H1 (cell line): ENCODE results near the gene ST6GALNAC4. TPM values are rescaled to one million over a fixed set of nuclear protein-coding genes. Genes with fewer than 3 reads are reported as not detected.
A peak's percentile ranks its signal among the peaks of the same experiment; 100 is the strongest.

Source experiments
- CTCF ChIA-PET: fragments of 300-600 bp; sonication (Branson Sonifier 250); formaldehyde crosslinking; loops from one replicate; lab custom pipeline; 2021; ENCODE audit not compliant: partially characterized antibody; lab: Charles Lee
- POLR2A ChIA-PET: fragments of 300-600 bp; sonication (Branson Sonifier 250); formaldehyde crosslinking; loops from one replicate; lab custom pipeline; 2021; ENCODE audit warnings: inconsistent platforms; ENCODE audit not compliant: partially characterized antibody; lab: Charles Lee
- DNase-seq, 2 experiments: peaks; one replicate each; pipeline versions ENCODE4 v3.0.0 to v3.0.0-alpha.2; 2010 to 2022; ENCODE audit warnings: low spot score in 2 of 2, low read depth in 1 of 2, mixed read lengths in 1 of 2
- FAIRE-seq: peaks from 2 replicates; lab custom pipeline; 2011; peaks lifted over from hg19 to GRCh38; lab: Jason Lieb, UNC
- H2AFZ ChIP-seq: 2 replicates; pipeline ENCODE4 v1.8.1; 2012; ENCODE audit warnings: low read length, inconsistent platforms
- H2AK5ac ChIP-seq: 2 replicates; pipeline ENCODE4 v1.6.1; 2013; ENCODE audit warnings: low read depth, low read length
- H2BK120ac ChIP-seq: replicated peaks from 2 replicates; pipeline ENCODE3; 2013; ENCODE audit warnings: low read depth, low read length, inconsistent platforms
- H2BK12ac ChIP-seq: 2 replicates; pipeline ENCODE4 v1.6.1; 2013; ENCODE audit warnings: low read depth, low read length
- H2BK15ac ChIP-seq: 2 replicates; pipeline ENCODE4 v1.6.1; 2013; ENCODE audit warnings: low read length
- H2BK20ac ChIP-seq: 2 replicates; pipeline ENCODE4 v1.6.1; 2013; ENCODE audit warnings: low read length
- H2BK5ac ChIP-seq: 2 replicates; pipeline ENCODE4 v1.6.1; 2013; ENCODE audit warnings: low read depth, low read length
- H3K14ac ChIP-seq: 2 replicates; pipeline ENCODE4 v1.6.1; 2013; ENCODE audit warnings: inconsistent platforms; ENCODE audit not compliant: insufficient read length
- H3K18ac ChIP-seq: 2 replicates; pipeline ENCODE4 v1.6.1; 2013; ENCODE audit warnings: low read length; ENCODE audit errors: extremely low read depth
- H3K23ac ChIP-seq: 2 replicates; pipeline ENCODE4 v1.6.1; 2013; ENCODE audit warnings: inconsistent platforms; ENCODE audit not compliant: insufficient read length
- H3K23me2 ChIP-seq: 2 replicates; pipeline ENCODE4 v1.6.1; 2013; ENCODE audit warnings: low read depth, low read length
- H3K27ac ChIP-seq: 2 replicates; pipeline ENCODE4 v1.6.1; 2011; ENCODE audit warnings: low read depth, low read length, inconsistent platforms
- H3K27me3 ChIP-seq, 4 experiments: replicated peaks in 1 of 4; 1 replicate in 1 of 4; 2 replicates in 3 of 4; pipeline versions ENCODE4 v1.6.1 to v1.8.1; 2011 to 2013; ENCODE audit warnings: low read length in 3 of 4, mild to moderate bottlenecking in 3 of 4, inconsistent platforms in 2 of 4, mixed read lengths in 2 of 4, moderate library complexity in 1 of 4; ENCODE audit not compliant: control insufficient read depth in 3 of 4, insufficient read depth in 3 of 4; ENCODE audit errors: extremely low read depth in 1 of 4
- H3K36me3 ChIP-seq, 4 experiments: 2 replicates each; pipeline versions ENCODE4 v1.6.1 to v1.8.1; 2011 to 2013; ENCODE audit warnings: mild to moderate bottlenecking in 4 of 4, low read length in 3 of 4, moderate library complexity in 2 of 4, control low read depth in 1 of 4, inconsistent platforms in 1 of 4; ENCODE audit not compliant: insufficient read depth in 4 of 4, control insufficient read depth in 2 of 4
- H3K4ac ChIP-seq: replicated peaks from 2 replicates; pipeline ENCODE3; 2013; ENCODE audit warnings: low read length, low read depth, mixed read lengths, inconsistent platforms; ENCODE audit not compliant: insufficient read length
- H3K4me1 ChIP-seq, 4 experiments: replicated peaks in 1 of 4; 1 replicate in 1 of 4; 2 replicates in 3 of 4; pipeline versions ENCODE4 v1.6.1 to v1.8.1; 2011 to 2013; ENCODE audit warnings: low read length in 3 of 4, inconsistent platforms in 2 of 4, mixed read lengths in 1 of 4; ENCODE audit not compliant: insufficient read depth in 4 of 4, control insufficient read depth in 3 of 4
- H3K4me2 ChIP-seq, 2 experiments: 2 replicates each; pipeline versions ENCODE4 v1.6.1 to v1.8.1; 2011 to 2013; ENCODE audit warnings: low read depth in 2 of 2, low read length in 2 of 2, control low read depth in 1 of 2, inconsistent platforms in 1 of 2, mild to moderate bottlenecking in 1 of 2; ENCODE audit not compliant: insufficient read depth in 1 of 2
- H3K4me3 ChIP-seq, 4 experiments: fragments of 200-600, 300-600 bp in 1 of 4; sonication (generic), shearing (Covaris generic), sonication (Bioruptor Twin) in 1 of 4; 2 replicates each; pipeline versions ENCODE4 v1.5.1 to v1.8.1; 2011 to 2016; ENCODE audit warnings: low read length in 4 of 4, low read depth in 3 of 4, control low read depth in 2 of 4, inconsistent platforms in 2 of 4, mild to moderate bottlenecking in 2 of 4, mixed read lengths in 1 of 4, moderate library complexity in 1 of 4; ENCODE audit not compliant: insufficient read depth in 2 of 4; ENCODE audit errors: extremely low read depth in 1 of 4
- H3K56ac ChIP-seq: replicated peaks from 2 replicates; pipeline ENCODE3; 2013; ENCODE audit warnings: low read depth, mild to moderate bottlenecking, mixed read lengths, low read length, inconsistent platforms; ENCODE audit not compliant: insufficient read length
- H3K79me1 ChIP-seq: 2 replicates; pipeline ENCODE4 v1.6.1; 2013; ENCODE audit warnings: low read depth, low read length, control low read depth
- H3K79me2 ChIP-seq, 2 experiments: 2 replicates each; pipeline versions ENCODE4 v1.6.1 to v1.8.1; 2012 to 2013; ENCODE audit warnings: low read length in 2 of 2, mild to moderate bottlenecking in 2 of 2, inconsistent platforms in 1 of 2; ENCODE audit not compliant: insufficient read depth in 2 of 2, control insufficient read depth in 1 of 2
- H3K9ac ChIP-seq, 4 experiments: replicated peaks in 1 of 4; 1 replicate in 1 of 4; 2 replicates in 3 of 4; pipeline versions ENCODE4 v1.6.1 to v1.8.1; 2011 to 2013; ENCODE audit warnings: low read depth in 3 of 4, low read length in 3 of 4, control low read depth in 2 of 4, mild to moderate bottlenecking in 2 of 4, moderate library complexity in 2 of 4, inconsistent platforms in 1 of 4; ENCODE audit errors: extremely low read depth in 1 of 4
- H3K9me3 ChIP-seq, 2 experiments: 2 replicates each; pipeline versions ENCODE4 v1.6.1 to v1.8.1; 2012 to 2013; ENCODE audit warnings: mild to moderate bottlenecking in 2 of 2, moderate library complexity in 2 of 2, control low read depth in 1 of 2, inconsistent platforms in 1 of 2, low read depth in 1 of 2, low read length in 1 of 2, mixed read lengths in 1 of 2; ENCODE audit not compliant: insufficient read depth in 2 of 2
- H4K20me1 ChIP-seq, 2 experiments: replicated peaks in 1 of 2; 2 replicates each; pipeline versions ENCODE3 to v1.8.1; 2011 to 2013; ENCODE audit warnings: inconsistent platforms in 2 of 2, low read length in 2 of 2, mild to moderate bottlenecking in 1 of 2; ENCODE audit not compliant: insufficient read depth in 2 of 2, control insufficient read depth in 1 of 2
- H4K5ac ChIP-seq: 2 replicates; pipeline ENCODE4 v1.6.1; 2013; ENCODE audit warnings: low read length, low read depth, mixed read lengths, inconsistent platforms; ENCODE audit not compliant: insufficient read length
- H4K8ac ChIP-seq: 2 replicates; pipeline ENCODE4 v1.8.0; 2013; ENCODE audit warnings: mild to moderate bottlenecking, moderate library complexity, low read length, inconsistent platforms; ENCODE audit not compliant: insufficient read depth; ENCODE audit errors: extremely low read depth
- H4K91ac ChIP-seq: replicated peaks from 2 replicates; pipeline ENCODE3; 2013; ENCODE audit warnings: low read length, mixed read lengths, inconsistent platforms; ENCODE audit not compliant: insufficient read length
- BRCA1 ChIP-seq: IDR thresholded peaks from 2 replicates; pipeline ENCODE4 v1.6.1; 2012; ENCODE audit warnings: low read depth, low read length, improper control_type of control experiment
- GABPA ChIP-seq: IDR thresholded peaks from 2 replicates; pipeline ENCODE4 v1.6.1; 2011; ENCODE audit warnings: mild to moderate bottlenecking, low read length, moderate library complexity, borderline replicate concordance; ENCODE audit not compliant: insufficient read depth
- GTF2F1 ChIP-seq: IDR thresholded peaks from 2 replicates; pipeline ENCODE4 v1.6.1; 2012; ENCODE audit warnings: low read depth, low read length, improper control_type of control experiment, borderline replicate concordance
- HDAC6 ChIP-seq: IDR thresholded peaks from one replicate; pipeline ENCODE4 v1.7.1; 2012; ENCODE audit warnings: low read depth, mild to moderate bottlenecking, inconsistent platforms, low read length, moderate library complexity
- RAD21 ChIP-seq, 2 experiments: IDR thresholded peaks in 1 of 2; conservative IDR thresholded peaks in 1 of 2; 2 replicates each; pipeline ENCODE4 v1.6.1; 2011; ENCODE audit warnings: low read depth in 2 of 2, low read length in 2 of 2, improper control_type of control experiment in 1 of 2, inconsistent platforms in 1 of 2, mild to moderate bottlenecking in 1 of 2, moderate library complexity in 1 of 2
- SP4 ChIP-seq: IDR thresholded peaks from 2 replicates; pipeline ENCODE4 v1.6.1; 2012; ENCODE audit warnings: low read length, inconsistent platforms
- TAF1 ChIP-seq: IDR thresholded peaks from 2 replicates; pipeline ENCODE4 v1.6.1; 2011; ENCODE audit warnings: mild to moderate bottlenecking, low read depth, low read length
- TAF7 ChIP-seq: optimal IDR thresholded peaks from 2 replicates; pipeline ENCODE3; 2011; ENCODE audit warnings: low read depth, mild to moderate bottlenecking, inconsistent platforms, low read length, moderate library complexity, borderline replicate concordance
- WGBS, 2 experiments: shearing (Covaris generic) in 1 of 2; methylation state at CpG; one replicate each; pipeline versions ENCODE4 v1.1.6 to v1.1.7; 2013 to 2015; ENCODE audit warnings: low lambda C conversion rate in 2 of 2, mixed read lengths in 2 of 2, inconsistent platforms in 1 of 2, low coverage in 1 of 2, missing lambda C conversion rate in 1 of 2; ENCODE audit not compliant: insufficient replicate concordance in 2 of 2, insufficient coverage in 1 of 2, insufficient read length in 1 of 2; ENCODE audit errors: extremely low coverage in 1 of 2, missing lambda C conversion rate in 1 of 2; 5-methylcytosine and 5-hydroxymethylcytosine counted together
- polyA plus RNA-seq, 7 experiments: library from polyadenylated mRNA; depleted of rRNA in 3 of 7; stranded (reverse) in 5 of 7; unstranded in 2 of 7; fragments of >200 nt in 5 of 7; fragments of 200-250 nt in 2 of 7; gene quantifications; 1 replicate in 5 of 7; 2 replicates in 1 of 7; 4 replicates in 1 of 7; pipeline versions ENCODE4 v1.2.1 to v1.2.3, GENCODE V29; 2011 to 2013; ENCODE audit warnings: missing spikeins in 2 of 7, mixed read lengths in 2 of 7
- total RNA-seq: library from RNA; stranded (reverse); fragmentation: NEBNext Ultra II Directional; extraction: Animal tissue kit (Norgen Biotek cat#: 25700); gene quantifications from 2 replicates; pipeline ENCODE4 v1.2.1, GENCODE V29; 2021
- TF ChIP-seq, protein P1 (sequence below): IDR thresholded peaks from 2 replicates; pipeline ENCODE4 v1.6.1; 2011; ENCODE audit warnings: low read length, improper control_type of control experiment

The ST6GALNAC4 gene
- total and polyA plus RNA-seq, 2 of the 8 experiments (the other 6 are each of a cell fraction or from before 2014, with no cell fraction given): 21.8 to 34.1 TPM

GRCh38 chr9:127899128-127899943 lies 17.5 kb downstream of the ST6GALNAC4 start, which contains the start of gene ST6GALNAC6:
Gene ST6GALNAC6 (minus strand): TSS chr9:127899603. CDS start chr9:127897981, 1,622 bp downstream.
- peak within 1 kb of the TSS in 3 of 4 experiments; percentile 41 to 60 (median 42); a peak in 6 of 7 replicates for H3K9ac ChIP-seq
- peak within 1 kb of the TSS; percentile 91 for H4K8ac ChIP-seq
- H3K36me3 ChIP-seq: peaks cover 12 to 17% (median 14%) of the 10 kb centered on the region in 4 experiments
- H3K4me3 ChIP-seq: peak within 1 kb of the TSS; percentile 78 to 99 (median 88)
- H3K27ac ChIP-seq: no peak within 1 kb of the TSS
- DNase-seq (peak in 1 of 2 experiments; percentile 82), FAIRE-seq (no peak)
- no peak within 1 kb of the TSS for H2AFZ ChIP-seq
- H2BK15ac ChIP-seq: peak within 1 kb of the TSS; percentile 36; the same call in 1 of the 2 replicates
- H3K9me3 ChIP-seq: no peaks in the 10 kb centered on the region
- peak within 1 kb of the TSS; percentile 57 for H4K5ac ChIP-seq
- H4K20me1 ChIP-seq: peaks cover 5 to 13% of the 10 kb centered on the region in 2 experiments
- peak within 1 kb of the TSS; percentile 54 for H2BK120ac ChIP-seq
- H2BK12ac ChIP-seq: peak within 1 kb of the TSS; percentile 80; the same call in 1 of the 2 replicates
- 23% methylated on average over 9 of the region's 89 CpGs; no CpG with 5 or more reads in 1 of the 2 experiments for WGBS, 2 experiments
- H3K4me2 ChIP-seq: peak within 1 kb of the TSS; percentile 70 to 83
- peaks cover 3 to 40% (median 25%) of the 10 kb centered on the region in 4 experiments for H3K4me1 ChIP-seq
- H2AK5ac ChIP-seq: peak within 1 kb of the TSS; percentile 93; the same call in 1 of the 2 replicates
- H3K56ac ChIP-seq: peak within 1 kb of the TSS; percentile 77
- H4K91ac ChIP-seq: peak within 1 kb of the TSS; percentile 74
- peak within 1 kb of the TSS; percentile 60 for H3K18ac ChIP-seq
- CTCF ChIA-PET: interaction anchor here (0.6 to 3.0 kb wide), 14 partner anchors 9 to 188 kb away, joined by 3 to 14 read pairs (median 3); partner anchors contain the start of gene TOR2A
- no peaks in the 10 kb centered on the region for H3K27me3 ChIP-seq
- peak within 1 kb of the TSS; percentile 52; the same call in 1 of the 2 replicates for H2BK5ac ChIP-seq
- H3K23ac ChIP-seq: no peak within 1 kb of the TSS
- peak within 1 kb of the TSS; percentile 67 for H3K4ac ChIP-seq
- no peak within 1 kb of the TSS for H3K14ac ChIP-seq
- H3K79me2 ChIP-seq: peaks cover 0 to 4% of the 10 kb centered on the region in 2 experiments; a peak in 1 of 4 replicates
- POLR2A ChIA-PET: interaction anchor here (0.6 to 10.1 kb wide), 18 partner anchors 10 to 1185 kb away, joined by 3 to 91 read pairs (median 4); partner anchors contain the start of genes AK1, ENG, ST6GALNAC4 and TOR2A
- H3K23me2 ChIP-seq: peaks cover 5% of the 10 kb centered on the region; the same call in 1 of the 2 replicates
- H3K79me1 ChIP-seq: peaks cover 10% of the 10 kb centered on the region
- H2BK20ac ChIP-seq: 0 out of 2 replicates have a peak within 1 kb of the TSS, but pooled peaks have one; percentile 28
- TF ChIP-seq HDAC6 (no peak), TAF7 (peak; percentile 41), RAD21 (IDR thresholded peaks at IDR 0.05 in 1 of 2, conservative IDR thresholded peaks at IDR 0.05 in 1 of 2; ENCODE audit: low read depth in 2 of 2, low read length in 2 of 2) (no peak), SP4 (no peak), GABPA (no peak; the same call in 1 of the 2 replicates), GTF2F1 (no peak), TAF1 (no peak), BRCA1 (no peak)
- TF ChIP-seq, protein P1, sequence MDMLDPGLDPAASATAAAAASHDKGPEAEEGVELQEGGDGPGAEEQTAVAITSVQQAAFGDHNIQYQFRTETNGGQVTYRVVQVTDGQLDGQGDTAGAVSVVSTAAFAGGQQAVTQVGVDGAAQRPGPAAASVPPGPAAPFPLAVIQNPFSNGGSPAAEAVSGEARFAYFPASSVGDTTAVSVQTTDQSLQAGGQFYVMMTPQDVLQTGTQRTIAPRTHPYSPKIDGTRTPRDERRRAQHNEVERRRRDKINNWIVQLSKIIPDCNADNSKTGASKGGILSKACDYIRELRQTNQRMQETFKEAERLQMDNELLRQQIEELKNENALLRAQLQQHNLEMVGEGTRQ: no peak
